ENCODE data around the gene GET4. TPM values are rescaled to one million over a fixed set of nuclear protein-coding genes. Genes with fewer than 3 reads are reported as not detected.

GET4 gene
- total RNA-seq, 1 donor from 2014 or later: 35.8 TPM

- Histone ChIP-seq H3K36me3 (no peaks in the 10 kb centered on the region), H3K27ac (no peak overlapping the region), H3K4me1 (peaks cover 12% of the 10 kb centered on the region), H3K27me3 (no peaks in the 10 kb centered on the region), H3K9me3 (no peaks in the 10 kb centered on the region), H3K4me3 (no peak overlapping the region)
- intact Hi-C loops (cut with DNase I): no loop called here
- DNase-seq (ENCODE audit: extremely low spot score in 2 of 2): no peak
- no peak for TF ChIP-seq POLR2AphosphoS5 (IDR thresholded peaks at IDR 0.05; ENCODE audit: insufficient read depth in 1 of 2, low read depth in 1 of 2)
- TF ChIP-seq CTCF (IDR thresholded peaks at IDR 0.05): no peak
- no peak for TF ChIP-seq POLR2A (IDR thresholded peaks at IDR 0.05)
Observed at GRCh38 chr7:919114-919442, 42.7 kb downstream of the GET4 start.

DNA sequence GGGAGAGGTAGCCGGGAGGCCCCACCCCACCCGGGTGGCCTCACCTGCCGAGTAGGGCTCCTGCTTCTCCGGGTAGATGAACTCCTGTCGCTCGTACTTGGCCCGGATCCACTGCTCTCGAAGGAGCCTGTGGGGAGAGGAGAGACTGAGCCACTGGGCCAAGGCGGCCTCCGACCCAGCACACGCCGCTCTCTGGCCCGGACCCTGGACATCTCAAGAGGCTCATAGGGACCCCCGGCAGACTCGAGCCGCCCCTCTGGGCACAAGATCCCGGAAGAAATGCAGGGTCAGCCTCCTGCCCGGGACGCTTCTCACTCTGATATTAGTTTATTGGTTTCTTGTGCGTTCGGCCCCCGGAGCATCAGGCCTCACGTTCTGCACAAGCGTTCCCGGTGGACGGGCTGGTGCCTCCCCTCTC, 43.6 kb downstream of the GET4 start:
- TF ChIP-seq POLR2A (IDR thresholded peaks at IDR 0.05) (no peak), CTCF (IDR thresholded peaks at IDR 0.05) (no peak)
- no peaks in the 10 kb centered on the region for H3K9me3 ChIP-seq
- no peak overlapping the region for H3K27ac ChIP-seq
- H3K4me1 ChIP-seq: peaks cover 12% of the 10 kb centered on the region
- no peaks in the 10 kb centered on the region for H3K36me3 ChIP-seq
- DNase-seq (ENCODE audit: extremely low spot score in 2 of 2): no peak
- no peak overlapping the region for H3K4me3 ChIP-seq
- no peaks in the 10 kb centered on the region for H3K27me3 ChIP-seq
- intact Hi-C loops (cut with DNase I): no loop called here

DNA sequence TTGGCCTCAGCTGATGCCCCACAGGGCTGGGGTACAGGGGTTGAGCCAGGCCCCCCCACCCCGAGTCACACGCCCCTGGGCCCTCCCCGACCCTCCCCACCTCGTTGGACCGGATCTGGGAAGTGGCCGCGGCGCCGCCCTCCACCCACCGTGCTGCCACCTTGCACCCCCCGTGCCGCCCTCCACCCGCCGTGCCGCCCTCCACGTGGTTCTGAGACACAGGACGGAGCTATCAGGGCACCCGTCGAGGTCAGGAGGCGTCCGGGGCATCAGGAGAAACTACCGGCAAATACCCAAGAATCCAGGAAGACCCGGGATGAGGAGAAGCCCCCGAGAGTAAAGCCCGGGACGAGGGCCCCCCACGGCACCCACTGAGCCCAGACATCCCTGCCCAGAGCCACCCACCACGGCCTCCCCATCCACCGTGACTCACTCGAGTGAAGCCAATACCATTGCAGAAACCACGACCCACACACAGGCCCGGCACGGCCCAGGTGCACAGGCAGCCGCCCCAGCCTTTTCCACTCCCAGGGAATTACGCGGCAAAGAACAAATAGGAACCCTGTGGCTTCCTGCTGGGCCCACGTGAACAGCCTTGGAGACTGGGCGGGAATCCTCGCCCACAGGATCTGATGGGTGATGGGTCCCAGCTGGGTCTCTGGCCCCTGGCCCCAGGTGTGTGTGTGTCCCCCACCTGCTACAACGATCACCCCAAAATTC, 44.2 kb downstream of the GET4 start:
- Histone ChIP-seq H3K36me3 (no peaks in the 10 kb centered on the region), H3K27me3 (no peaks in the 10 kb centered on the region), H3K9me3 (no peaks in the 10 kb centered on the region), H3K27ac (no peak overlapping the region), H3K4me3 (no peak overlapping the region), H3K4me1 (peaks cover 12% of the 10 kb centered on the region)
- intact Hi-C loops (cut with DNase I): no loop called here
- no peak for DNase-seq (ENCODE audit: extremely low spot score in 2 of 2)
- TF ChIP-seq CTCF (IDR thresholded peaks at IDR 0.05): no peak
- TF ChIP-seq POLR2A (IDR thresholded peaks at IDR 0.05): no peak
- no peak for TF ChIP-seq POLR2AphosphoS5 (IDR thresholded peaks at IDR 0.05; ENCODE audit: insufficient read depth in 1 of 2, low read depth in 1 of 2)

- no peak for TF ChIP-seq CTCF (IDR thresholded peaks at IDR 0.05)
- no peak for TF ChIP-seq POLR2AphosphoS5 (IDR thresholded peaks at IDR 0.05; ENCODE audit: insufficient read depth in 1 of 2, low read depth in 1 of 2)
- TF ChIP-seq POLR2A (IDR thresholded peaks at IDR 0.05): no peak
Observed at GRCh38 chr7:921071-921461, 44.7 kb downstream of the GET4 start.

DNA sequence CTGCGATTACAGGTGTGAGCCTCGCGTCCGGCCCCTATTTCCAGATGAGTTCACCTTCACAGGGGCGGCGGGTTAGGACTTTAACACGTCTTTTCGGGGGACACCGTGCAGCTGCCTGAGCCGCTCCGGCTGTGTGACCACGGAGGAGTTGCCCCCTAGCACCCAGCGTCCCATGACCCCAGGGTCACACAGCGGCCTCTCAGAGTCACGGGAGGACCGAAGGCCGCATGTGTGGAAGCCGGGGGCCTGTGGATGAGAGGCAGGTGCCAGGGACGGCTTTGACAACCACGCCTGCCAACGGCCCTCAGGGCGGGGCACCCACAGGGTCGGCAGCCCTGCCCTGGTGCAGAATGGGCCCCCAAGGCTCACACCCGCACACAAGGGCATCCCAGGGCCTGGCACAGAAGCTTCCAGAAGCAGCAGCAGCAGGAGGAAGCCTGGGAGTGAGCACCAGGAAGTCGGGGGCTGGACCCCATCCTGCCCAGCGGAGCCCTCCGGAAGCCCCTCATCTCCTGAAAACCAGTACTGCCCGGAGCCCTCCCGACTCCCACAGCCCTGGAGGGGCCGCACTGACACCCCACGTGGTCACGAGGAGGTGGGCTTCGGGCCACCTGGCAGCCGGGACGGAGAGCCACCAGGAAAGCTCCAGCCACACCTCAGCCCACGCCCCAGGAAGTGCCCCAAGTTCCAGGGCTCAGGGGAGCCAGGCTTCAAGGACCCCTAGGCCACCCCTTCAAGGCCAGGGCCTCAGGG, 45.4 kb downstream of the GET4 start:
- Histone ChIP-seq H3K27me3 (no peaks in the 10 kb centered on the region), H3K27ac (no peak overlapping the region), H3K4me3 (no peak overlapping the region), H3K9me3 (no peaks in the 10 kb centered on the region), H3K4me1 (peaks cover 3% of the 10 kb centered on the region), H3K36me3 (no peaks in the 10 kb centered on the region)
- no peak for TF ChIP-seq POLR2AphosphoS5 (IDR thresholded peaks at IDR 0.05; ENCODE audit: insufficient read depth in 1 of 2, low read depth in 1 of 2)
- TF ChIP-seq CTCF (IDR thresholded peaks at IDR 0.05): no peak
- TF ChIP-seq POLR2A (IDR thresholded peaks at IDR 0.05): no peak
- no peak for DNase-seq (ENCODE audit: extremely low spot score in 2 of 2)
- intact Hi-C loops (cut with DNase I): no loop called here

More at GRCh38 chr7:921071-921461, 44.7 kb downstream of the GET4 start:
- Histone ChIP-seq H3K9me3 (no peaks in the 10 kb centered on the region), H3K27me3 (no peaks in the 10 kb centered on the region), H3K27ac (no peak overlapping the region), H3K4me1 (peaks cover 10% of the 10 kb centered on the region), H3K36me3 (no peaks in the 10 kb centered on the region), H3K4me3 (no peak overlapping the region)
- DNase-seq (ENCODE audit: extremely low spot score in 2 of 2): no peak
- intact Hi-C loops (cut with DNase I): no loop called here
